ENCODE measurements around the gene KATNB1.

DNA sequence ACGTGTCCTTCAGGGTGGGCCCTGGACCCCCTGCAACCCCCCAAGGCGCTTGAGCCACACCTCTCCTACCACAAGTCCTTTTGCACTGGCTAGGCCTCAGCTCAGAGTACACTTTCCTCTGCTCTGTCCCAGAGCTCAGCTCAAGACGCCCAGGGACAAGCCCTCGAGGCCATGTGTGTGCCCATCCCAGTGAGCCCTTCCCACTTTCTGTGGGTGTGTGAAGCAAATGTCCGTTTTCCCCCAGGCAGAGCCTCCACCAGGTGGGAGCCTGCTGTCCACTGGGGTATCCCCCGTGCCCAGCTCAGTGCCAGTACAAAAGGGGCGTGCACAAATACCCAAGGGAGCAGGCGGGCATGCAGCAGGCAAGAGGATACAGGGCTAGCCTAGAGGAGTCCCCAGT is 48.3 kb downstream of the KATNB1 start:
- TF ChIP-seq, protein P1, sequence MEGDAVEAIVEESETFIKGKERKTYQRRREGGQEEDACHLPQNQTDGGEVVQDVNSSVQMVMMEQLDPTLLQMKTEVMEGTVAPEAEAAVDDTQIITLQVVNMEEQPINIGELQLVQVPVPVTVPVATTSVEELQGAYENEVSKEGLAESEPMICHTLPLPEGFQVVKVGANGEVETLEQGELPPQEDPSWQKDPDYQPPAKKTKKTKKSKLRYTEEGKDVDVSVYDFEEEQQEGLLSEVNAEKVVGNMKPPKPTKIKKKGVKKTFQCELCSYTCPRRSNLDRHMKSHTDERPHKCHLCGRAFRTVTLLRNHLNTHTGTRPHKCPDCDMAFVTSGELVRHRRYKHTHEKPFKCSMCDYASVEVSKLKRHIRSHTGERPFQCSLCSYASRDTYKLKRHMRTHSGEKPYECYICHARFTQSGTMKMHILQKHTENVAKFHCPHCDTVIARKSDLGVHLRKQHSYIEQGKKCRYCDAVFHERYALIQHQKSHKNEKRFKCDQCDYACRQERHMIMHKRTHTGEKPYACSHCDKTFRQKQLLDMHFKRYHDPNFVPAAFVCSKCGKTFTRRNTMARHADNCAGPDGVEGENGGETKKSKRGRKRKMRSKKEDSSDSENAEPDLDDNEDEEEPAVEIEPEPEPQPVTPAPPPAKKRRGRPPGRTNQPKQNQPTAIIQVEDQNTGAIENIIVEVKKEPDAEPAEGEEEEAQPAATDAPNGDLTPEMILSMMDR (IDR thresholded peaks at IDR 0.05): no peak
- no peak for TF ChIP-seq EZH2phosphoT487 (IDR thresholded peaks at IDR 0.05)

Measured in neural progenitor cell (in vitro differentiated cells).